Measurements from ENCODE around the gene MCM5. TPM values are rescaled to one million over a fixed set of nuclear protein-coding genes. Genes with fewer than 3 reads are reported as not detected.

MCM5 gene
- total RNA-seq, 1 experiment from 2014 or later = 274 TPM

GRCh38 chr22:35398591-35398973 lies 1.4 kb upstream of the MCM5 start:
- Mint-ChIP-seq H3K9me3 (no peaks in the 10 kb centered on the region; a peak in 1 of 5 replicates), H3K27me3 (ENCODE audit: low read depth) (no peaks in the 10 kb centered on the region), H3K27ac (peak overlapping the region in 1 of 3 experiments; percentile 61; a peak in 1 of 7 replicates), H3K4me3 (peak overlapping the region in 1 of 2 experiments; percentile 99; a peak in 2 of 5 replicates), H3K4me1 (peaks cover 32 to 42% of the 10 kb centered on the region in 2 experiments), H3K36me3 (ENCODE audit: insufficient read depth in 1 of 3, low read depth in 3 of 3) (peaks cover 27 to 38% (median 27%) of the 10 kb centered on the region in 3 experiments)
- H3K23ac ChIP-seq (ENCODE audit: insufficient read length, low read depth, low read length) = no peak overlapping the region
- H3K18ac ChIP-seq (ENCODE audit: insufficient read length, low read depth, low read length) = no peak overlapping the region
- no peak overlapping the region for H2BK12ac ChIP-seq (ENCODE audit: insufficient read length, low read depth, low read length)
- TF ChIP-seq CTCF (conservative IDR thresholded peaks at IDR 0.05) = no peak
- H3K56ac ChIP-seq (ENCODE audit: insufficient read length, low read depth, low read length) = no peak overlapping the region
- no peak overlapping the region for H3K4ac ChIP-seq (ENCODE audit: low read depth, low read length)
- H2BK20ac ChIP-seq (ENCODE audit: low read depth, low read length, poor library complexity, severe bottlenecking) = no peak overlapping the region
- H3K79me2 ChIP-seq (ENCODE audit: insufficient read depth, low read length) = peaks cover 8% of the 10 kb centered on the region; the same call in 1 of the 2 replicates
- no peak overlapping the region for H2BK5ac ChIP-seq (ENCODE audit: insufficient read length, low read length)
- H3K23me2 ChIP-seq (ENCODE audit: insufficient read length, low read depth, low read length, poor library complexity, severe bottlenecking) = peaks cover 13% of the 10 kb centered on the region
- peaks cover 11% of the 10 kb centered on the region for H3K79me1 ChIP-seq (ENCODE audit: insufficient read depth, low read depth, low read length, poor library complexity, severe bottlenecking)
- H3T11ph ChIP-seq (ENCODE audit: low read length) = no peak overlapping the region
- no CpG with 5 or more reads among the region's 4 CpGs for WGBS (ENCODE audit: extremely low coverage, insufficient read length, low lambda C conversion rate)
- H3K9ac ChIP-seq (ENCODE audit: extremely low read depth, insufficient read length, low read length) = no peak overlapping the region
- no peaks in the 10 kb centered on the region for H3K27me3 ChIP-seq (ENCODE audit: insufficient read depth, low read length)
- H3K14ac ChIP-seq (ENCODE audit: insufficient read depth, low read length) = no peak overlapping the region
- peak overlapping the region; percentile 73 for H4K91ac ChIP-seq (ENCODE audit: insufficient read length, low read depth, low read length)
- no peak overlapping the region for H3K4me2 ChIP-seq (ENCODE audit: insufficient read depth, insufficient read length, low read length)
- H3K4me1 ChIP-seq (ENCODE audit: insufficient read depth, low read length) = no peaks in the 10 kb centered on the region; the same call in 1 of the 2 replicates
- H3K9me3 ChIP-seq (ENCODE audit: control insufficient read depth, low read depth, low read length) = no peaks in the 10 kb centered on the region
- DNase-seq = no peak
- no peak overlapping the region for H2AFZ ChIP-seq (ENCODE audit: low read length)
- no peak overlapping the region for H4K8ac ChIP-seq (replicated peaks; ENCODE audit: insufficient read length, low read depth, low read length)
- no peak overlapping the region for H2AK5ac ChIP-seq (ENCODE audit: insufficient read length, low read length)
- H4K5ac ChIP-seq (ENCODE audit: insufficient read length, low read depth, low read length) = no peak overlapping the region
- no peak overlapping the region for H2BK120ac ChIP-seq (ENCODE audit: low read depth, low read length, poor library complexity, severe bottlenecking)
- no peak overlapping the region for H2BK15ac ChIP-seq (ENCODE audit: low read depth, low read length)
- H3K27ac ChIP-seq (ENCODE audit: insufficient read length, low read depth, low read length) = no peak overlapping the region
- no peaks in the 10 kb centered on the region for H4K20me1 ChIP-seq (ENCODE audit: control insufficient read depth, insufficient read depth, insufficient read length)
